ENCODE data around the gene PIMREG. TPM values are rescaled to one million over a fixed set of nuclear protein-coding genes. Genes with fewer than 3 reads are reported as not detected.
A peak's percentile ranks its signal among the peaks of the same experiment; 100 is the strongest.

The PIMREG gene
- total and polyA plus RNA-seq, 7 experiments from 2014 or later: 0.12 to 18.6 (median 0.48) TPM; not detected in 3

DNA sequence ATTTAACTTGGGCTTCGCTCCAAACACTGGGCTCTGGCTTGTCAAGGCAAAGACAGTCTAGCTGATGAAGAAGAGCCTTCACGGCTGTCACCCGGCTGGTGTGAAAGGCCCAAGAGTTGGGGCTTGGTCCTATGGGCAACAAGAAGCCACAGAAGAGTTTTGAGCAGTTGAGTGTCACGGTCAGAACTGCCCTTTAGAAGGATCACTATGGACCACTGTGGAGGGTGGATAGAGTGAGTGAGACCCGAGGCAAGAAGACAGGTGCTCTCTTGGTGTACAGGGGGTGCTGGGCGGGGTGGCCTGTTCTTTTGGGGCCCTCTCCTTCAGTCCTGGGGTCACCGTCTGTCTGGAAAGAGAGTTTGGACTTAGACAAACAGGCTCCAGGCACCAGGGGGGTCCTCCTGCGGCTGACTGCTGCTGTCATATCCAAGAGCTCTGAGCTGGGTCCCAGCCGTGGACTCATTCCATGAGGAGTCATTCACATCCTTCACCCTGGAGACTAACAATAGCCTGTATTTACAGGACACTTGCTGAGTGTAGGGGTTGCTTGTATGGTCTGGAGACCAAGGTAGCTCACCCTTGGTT lies 2.4 kb downstream of the PIMREG start:
- ChIA-PET POLR2A (interaction anchor here (2.3 kb wide), 1 partner anchor 9 kb away, joined by 9 read pairs; no protein-coding TSS in a partner anchor), CTCF (interaction anchor here (0.6 to 1.2 kb wide), 2 partner anchors 11 to 43 kb away, joined by 4 to 5 read pairs; no protein-coding TSS in a partner anchor)
- Histone ChIP-seq H3K4me1 (ENCODE audit: control insufficient read depth in 2 of 2, insufficient read depth in 2 of 2, low read length in 2 of 2) (peaks cover 5 to 6% of the 10 kb centered on the region in 2 donors), H3K27me3 (ENCODE audit: control insufficient read depth in 2 of 2, insufficient read depth in 2 of 2, low read length in 2 of 2) (no peaks in the 10 kb centered on the region), H3K36me3 (ENCODE audit: control insufficient read depth in 2 of 3, insufficient read depth in 3 of 3, low read length in 3 of 3) (no peaks in the 10 kb centered on the region), H3K27ac (ENCODE audit: low read depth, low read length) (no peak overlapping the region), H3K4me3 (ENCODE audit: low read length) (no peak overlapping the region), H3K9me3 (ENCODE audit: control insufficient read depth in 2 of 3, low read length in 3 of 3) (no peaks in the 10 kb centered on the region)
- no peak for DNase-seq
- Mint-ChIP-seq H3K27ac (no peak overlapping the region), H3K4me3 (no peak overlapping the region), H3K9me3 (no peaks in the 10 kb centered on the region), H3K36me3 (peaks cover 0 to 4% (median 0%) of the 10 kb centered on the region in 5 donors), H3K27me3 (peaks cover 0 to 14% (median 0%) of the 10 kb centered on the region in 5 donors), H3K4me1 (peaks cover 10 to 21% (median 13%) of the 10 kb centered on the region in 7 donors)
- ATAC-seq: no peak
- intact Hi-C loops (cut with micrococcal nuclease): loop anchor here (10.0 kb wide), 1 partner anchor 198 kb away; the partner anchor contains the start of genes KIAA0753 (in 2 of the 2) and TXNDC17 (in 2 of the 2)

DNA sequence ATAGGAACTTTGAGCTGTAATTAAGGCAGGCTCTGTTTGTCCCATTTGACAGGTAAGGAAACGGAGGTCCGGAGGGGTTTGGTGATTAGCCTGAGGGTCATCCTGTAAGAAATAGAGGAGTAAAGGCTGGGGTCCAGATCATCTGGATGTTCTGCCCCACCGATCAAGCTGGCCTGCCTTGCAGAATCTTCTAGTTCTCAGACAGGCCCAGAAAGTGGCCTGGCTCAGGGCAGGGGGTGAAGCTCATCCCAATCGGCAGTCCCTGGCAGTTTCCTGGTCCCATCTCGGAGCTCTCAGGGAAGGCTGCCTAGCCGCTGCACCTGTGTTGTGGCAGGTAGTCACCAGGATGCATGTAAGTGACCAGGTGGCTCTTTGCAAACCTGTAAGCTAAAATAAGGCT lies 4.2 kb downstream of the PIMREG start:
- no peak overlapping the region for H3K4me3 Mint-ChIP-seq
- H3K4me1 ChIP-seq (ENCODE audit: control insufficient read depth in 2 of 2, insufficient read depth in 2 of 2, low read length in 2 of 2): peaks cover under 1% of the 10 kb centered on the region in 2 donors
- no peaks in the 10 kb centered on the region for H3K27me3 ChIP-seq (ENCODE audit: control insufficient read depth in 2 of 2, insufficient read depth in 2 of 2, low read length in 2 of 2)
- ChIA-PET CTCF (no interaction called here), POLR2A (interaction anchor here (0.6 kb wide), 1 partner anchor 18 kb away, joined by 3 read pairs; no protein-coding TSS in a partner anchor)
- intact Hi-C loops (cut with micrococcal nuclease): loop anchor here (10.0 kb wide), 1 partner anchor 196 kb away; the partner anchor contains the start of genes KIAA0753 (in 2 of the 2) and TXNDC17 (in 2 of the 2)
- no peaks in the 10 kb centered on the region for H3K9me3 ChIP-seq (ENCODE audit: control insufficient read depth in 2 of 3, low read length in 3 of 3)
- peaks cover 0 to 13% (median 0%) of the 10 kb centered on the region in 5 donors for H3K27me3 Mint-ChIP-seq
- ATAC-seq (no peak), DNase-seq (no peak)
- no peaks in the 10 kb centered on the region for H3K9me3 Mint-ChIP-seq
- H3K4me3 ChIP-seq (ENCODE audit: low read length): no peak overlapping the region
- no peak overlapping the region for H3K27ac Mint-ChIP-seq
- peaks cover 11 to 23% (median 14%) of the 10 kb centered on the region in 7 donors for H3K4me1 Mint-ChIP-seq
- peaks cover 0 to 6% (median 0%) of the 10 kb centered on the region in 5 donors for H3K36me3 Mint-ChIP-seq
- H3K27ac ChIP-seq (ENCODE audit: low read depth, low read length): no peak overlapping the region
- H3K36me3 ChIP-seq (ENCODE audit: control insufficient read depth in 2 of 3, insufficient read depth in 3 of 3, low read length in 3 of 3): no peaks in the 10 kb centered on the region

DNA sequence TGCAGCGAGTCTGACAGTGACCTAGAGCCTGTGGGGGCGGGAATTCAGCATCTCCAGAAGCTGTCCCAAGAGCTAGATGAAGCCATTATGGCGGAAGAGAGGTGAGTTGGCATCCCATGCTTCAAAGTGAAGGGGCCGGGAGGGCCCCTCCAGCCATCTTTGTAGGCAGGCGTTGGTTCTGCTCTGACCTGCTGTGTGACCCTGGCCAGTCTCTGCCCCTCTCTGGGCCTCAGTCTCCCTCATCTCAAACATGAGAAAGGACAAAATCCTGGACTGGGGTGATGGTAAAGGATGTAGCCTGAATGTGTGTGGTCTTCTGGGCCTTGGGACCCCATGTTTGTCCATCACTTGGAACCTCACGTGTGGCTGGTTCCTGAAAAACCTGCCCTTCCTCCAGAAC lies 5.1 kb downstream of the PIMREG start:
- H3K27ac ChIP-seq (ENCODE audit: low read depth, low read length): no peak overlapping the region
- ChIA-PET CTCF (no interaction called here), POLR2A (no interaction called here)
- peaks cover 0 to under 1% of the 10 kb centered on the region in 2 donors for H3K4me1 ChIP-seq (ENCODE audit: control insufficient read depth in 2 of 2, insufficient read depth in 2 of 2, low read length in 2 of 2)
- Mint-ChIP-seq H3K9me3 (no peaks in the 10 kb centered on the region), H3K4me3 (no peak overlapping the region), H3K27me3 (peaks cover 0 to 18% (median 0%) of the 10 kb centered on the region in 5 donors), H3K36me3 (peaks cover 0 to 4% (median 0%) of the 10 kb centered on the region in 5 donors), H3K27ac (no peak overlapping the region), H3K4me1 (peaks cover 6 to 25% (median 16%) of the 10 kb centered on the region in 7 donors)
- DNase-seq (no peak), ATAC-seq (no peak)
- no peaks in the 10 kb centered on the region for H3K9me3 ChIP-seq (ENCODE audit: control insufficient read depth in 2 of 3, low read length in 3 of 3)
- H3K27me3 ChIP-seq (ENCODE audit: control insufficient read depth in 2 of 2, insufficient read depth in 2 of 2, low read length in 2 of 2): no peaks in the 10 kb centered on the region
- intact Hi-C loops (cut with micrococcal nuclease): loop anchor here (10.0 kb wide), 1 partner anchor 195 kb away; the partner anchor contains the start of genes KIAA0753 (in 2 of the 2) and TXNDC17 (in 2 of the 2)
- H3K4me3 ChIP-seq (ENCODE audit: low read length): no peak overlapping the region
- no peaks in the 10 kb centered on the region for H3K36me3 ChIP-seq (ENCODE audit: control insufficient read depth in 2 of 3, insufficient read depth in 3 of 3, low read length in 3 of 3)

DNA sequence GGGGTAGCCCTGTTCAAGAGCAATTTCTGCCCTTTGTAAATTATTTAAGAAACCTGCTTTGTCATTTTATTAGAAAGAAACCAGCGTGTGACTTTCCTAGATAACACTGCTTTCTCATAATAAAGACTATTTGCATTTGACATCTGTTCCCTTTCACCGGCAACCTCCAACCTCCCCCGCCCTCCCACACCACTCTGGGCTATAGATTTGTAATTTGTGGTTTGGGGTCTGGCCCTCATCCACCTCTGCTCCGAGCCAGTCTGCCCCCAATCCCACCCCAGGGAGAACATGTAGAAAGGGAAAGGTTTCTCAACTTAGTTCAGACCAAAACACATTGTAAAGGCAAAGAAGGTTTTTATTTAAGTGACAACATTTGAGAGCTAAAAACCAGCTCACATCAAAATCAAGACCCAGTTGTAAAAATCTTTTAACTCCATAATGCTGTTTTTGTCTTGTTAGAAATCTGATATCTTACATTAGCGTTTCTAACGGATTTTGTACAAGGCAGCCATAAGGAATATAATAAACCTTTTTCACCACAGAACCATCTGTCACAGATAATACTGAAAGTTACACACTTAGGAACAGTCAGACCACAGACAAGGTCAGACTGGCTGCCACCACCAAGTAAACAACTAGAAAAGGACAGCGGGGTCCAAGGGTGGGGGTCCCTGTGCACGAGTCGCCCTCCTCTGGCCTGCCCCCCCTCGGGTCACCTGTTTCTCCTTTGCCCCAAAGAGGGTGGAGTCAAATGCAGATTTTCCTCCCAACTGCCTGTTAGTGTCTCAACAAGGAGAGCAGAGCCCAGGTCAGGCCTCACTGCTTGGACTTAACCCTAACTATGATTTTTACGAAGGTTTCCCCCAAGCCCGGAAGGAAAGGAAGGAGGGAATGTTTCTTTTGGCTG lies 6.9 kb downstream of the PIMREG start:
- no peak for DNase-seq
- no peak for ATAC-seq
- intact Hi-C loops (cut with micrococcal nuclease): no loop called here
- Histone ChIP-seq H3K9me3 (ENCODE audit: control insufficient read depth in 2 of 3, low read length in 3 of 3) (no peaks in the 10 kb centered on the region), H3K4me3 (ENCODE audit: low read length) (no peak overlapping the region), H3K27me3 (ENCODE audit: control insufficient read depth in 2 of 2, insufficient read depth in 2 of 2, low read length in 2 of 2) (no peaks in the 10 kb centered on the region), H3K27ac (ENCODE audit: low read depth, low read length) (no peak overlapping the region), H3K4me1 (ENCODE audit: control insufficient read depth in 2 of 2, insufficient read depth in 2 of 2, low read length in 2 of 2) (peaks cover 0 to 8% of the 10 kb centered on the region in 2 donors), H3K36me3 (ENCODE audit: control insufficient read depth in 2 of 3, insufficient read depth in 3 of 3, low read length in 3 of 3) (no peaks in the 10 kb centered on the region)
- Mint-ChIP-seq H3K4me3 (no peak overlapping the region), H3K36me3 (peaks cover 0 to 3% (median 0%) of the 10 kb centered on the region in 5 donors), H3K9me3 (no peaks in the 10 kb centered on the region), H3K27ac (peak overlapping the region in 5 of 9 donors; percentile 8 to 52 (median 35)), H3K4me1 (peaks cover 2 to 30% (median 17%) of the 10 kb centered on the region in 7 donors), H3K27me3 (peaks cover 0 to 21% (median 0%) of the 10 kb centered on the region in 5 donors)
- ChIA-PET CTCF (no interaction called here), POLR2A (no interaction called here)

DNA sequence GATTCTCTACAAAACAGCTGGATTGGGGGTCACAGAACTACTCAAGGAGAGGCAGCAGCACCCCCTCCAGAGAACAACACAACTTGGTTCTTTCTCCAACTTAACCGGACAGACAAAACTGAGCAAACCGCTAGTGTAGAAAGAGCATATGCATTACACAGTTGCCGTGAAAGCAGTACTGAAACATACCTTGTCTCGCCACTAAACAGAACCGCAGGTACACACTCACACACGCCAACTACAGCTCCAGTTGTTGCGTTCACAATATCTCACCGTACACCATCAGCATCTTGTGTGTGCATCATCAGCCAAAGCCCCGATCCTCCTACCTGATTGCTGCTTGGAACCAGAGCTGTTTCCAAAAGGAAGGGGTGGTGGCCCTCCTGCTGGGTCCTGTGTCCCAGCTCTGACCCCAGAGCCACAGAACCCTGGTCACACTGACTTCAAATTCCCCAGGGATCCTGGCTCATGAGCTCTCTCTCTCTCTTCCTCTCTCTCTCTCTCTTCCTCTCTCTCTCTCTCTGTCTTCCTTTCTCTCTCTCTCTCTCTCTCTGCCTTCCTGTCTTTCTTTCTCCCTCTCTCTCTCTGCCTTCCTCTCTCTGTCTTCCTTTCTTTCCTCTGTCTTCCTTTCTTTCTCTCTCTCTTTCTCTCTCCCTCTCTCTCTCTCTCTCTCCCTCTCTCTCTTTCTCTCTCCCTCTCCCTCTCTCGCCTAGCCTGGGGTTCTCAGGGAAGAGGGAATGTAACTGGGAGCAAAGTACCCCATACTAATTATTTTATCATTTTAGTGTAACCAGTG lies 8.4 kb downstream of the PIMREG start:
- H3K4me1 ChIP-seq (ENCODE audit: control insufficient read depth in 2 of 2, insufficient read depth in 2 of 2, low read length in 2 of 2): peaks cover 0 to 8% of the 10 kb centered on the region in 2 donors
- ChIA-PET CTCF (no interaction called here), POLR2A (interaction anchor here (1.1 kb wide), 1 partner anchor 12 kb away, joined by 3 read pairs; no protein-coding TSS in a partner anchor)
- no peak for DNase-seq
- H3K36me3 ChIP-seq (ENCODE audit: control insufficient read depth in 2 of 3, insufficient read depth in 3 of 3, low read length in 3 of 3): no peaks in the 10 kb centered on the region
- Mint-ChIP-seq H3K9me3 (no peaks in the 10 kb centered on the region), H3K36me3 (peaks cover 0 to 3% (median 0%) of the 10 kb centered on the region in 5 donors), H3K27me3 (peaks cover 0 to 27% (median 0%) of the 10 kb centered on the region in 5 donors), H3K4me3 (peak overlapping the region in 2 of 10 donors; percentile 36 to 57), H3K4me1 (peaks cover 6 to 34% (median 27%) of the 10 kb centered on the region in 7 donors), H3K27ac (peak overlapping the region in 8 of 9 donors; percentile 36 to 90 (median 84))
- no peak for ATAC-seq
- no peaks in the 10 kb centered on the region for H3K9me3 ChIP-seq (ENCODE audit: control insufficient read depth in 2 of 3, low read length in 3 of 3)
- H3K27ac ChIP-seq (ENCODE audit: low read depth, low read length): no peak overlapping the region
- no peaks in the 10 kb centered on the region for H3K27me3 ChIP-seq (ENCODE audit: control insufficient read depth in 2 of 2, insufficient read depth in 2 of 2, low read length in 2 of 2)
- no peak overlapping the region for H3K4me3 ChIP-seq (ENCODE audit: low read length)
- intact Hi-C loops (cut with micrococcal nuclease): no loop called here
